Fibroblast of the aortic adventitia (primary cell): Measurements from ENCODE around the gene SRD5A3. TPM values are rescaled to one million over a fixed set of nuclear protein-coding genes. Genes with fewer than 3 reads are reported as not detected.

Experiments used
- DNase-seq: peaks from one replicate; pipeline ENCODE4 v3.0.0-alpha.2; 2010; ENCODE audit warnings: low read depth
- H3K4me3 ChIP-seq: 2 replicates; pipeline ENCODE4 v1.5.1; 2011; ENCODE audit warnings: low read depth, mild to moderate bottlenecking, control low read depth, low read length, moderate library complexity
- CTCF ChIP-seq: IDR thresholded peaks from 2 replicates; pipeline ENCODE4 v1.5.1; 2011; ENCODE audit warnings: mild to moderate bottlenecking, low read length, control low read depth, inconsistent platforms; ENCODE audit not compliant: insufficient read depth
- total RNA-seq: library from RNA; depleted of rRNA; stranded (reverse); fragments of >200 nt; gene quantifications from 2 replicates; pipeline ENCODE4 v1.2.3, GENCODE V29; 2012; ENCODE audit warnings: low replicate concordance

SRD5A3 gene
- total RNA-seq, 1 donor = 22.2 TPM

GRCh38 chr4:55369968-55370367 lies 23.9 kb downstream of the SRD5A3 start:
- no peak for TF ChIP-seq CTCF
- DNase-seq = no peak
- H3K4me3 ChIP-seq = no peak overlapping the region

GRCh38 chr4:55372259-55372658 lies 26.2 kb downstream of the SRD5A3 start:
- no peak for TF ChIP-seq CTCF
- H3K4me3 ChIP-seq = no peak overlapping the region
- DNase-seq = no peak

- H3K4me3 ChIP-seq = no peak overlapping the region
- DNase-seq = no peak
- no peak for TF ChIP-seq CTCF
Observed at GRCh38 chr4:55373461-55373860, 27.4 kb downstream of the SRD5A3 start.

- DNase-seq = no peak
- no peak for TF ChIP-seq CTCF
- no peak overlapping the region for H3K4me3 ChIP-seq
Observed at GRCh38 chr4:55376698-55377097, 30.7 kb downstream of the SRD5A3 start.

- no peak for DNase-seq
- H3K4me3 ChIP-seq = no peak overlapping the region
- no peak for TF ChIP-seq CTCF
Observed at GRCh38 chr4:55378617-55379467, 32.8 kb downstream of the SRD5A3 start.

GRCh38 chr4:55380576-55380975 lies 34.5 kb downstream of the SRD5A3 start:
- no peak for DNase-seq
- H3K4me3 ChIP-seq = no peak overlapping the region
- no peak for TF ChIP-seq CTCF
